ENCODE measurements around the gene CCDC88A.
"Not testable (repeated sequence)": the region's sequence is repeated elsewhere in the genome, so short reads cannot be mapped to it uniquely, and the experiment has no call there.

The CCDC88A gene

GRCh38 chr2:55454121-55454520, 34.5 kb upstream of the CCDC88A start:
- no peak overlapping the region for H3K27ac Mint-ChIP-seq
- H3K4me1 Mint-ChIP-seq: peaks cover 8% of the 10 kb centered on the region
- TF ChIP-seq CTCF (IDR thresholded peaks at IDR 0.05; ENCODE audit: unreplicated experiment in 3 of 3): no peak
- no peaks in the 10 kb centered on the region for H3K9me3 Mint-ChIP-seq
- no peaks in the 10 kb centered on the region for H3K36me3 Mint-ChIP-seq (ENCODE audit: low read depth)
- H3K27me3 Mint-ChIP-seq (ENCODE audit: low read depth): no peaks in the 10 kb centered on the region
- no peak overlapping the region for H3K4me3 Mint-ChIP-seq

- no peaks in the 10 kb centered on the region for H3K27me3 Mint-ChIP-seq (ENCODE audit: low read depth)
- TF ChIP-seq CTCF (IDR thresholded peaks at IDR 0.05; ENCODE audit: unreplicated experiment in 3 of 3): no peak
- H3K36me3 Mint-ChIP-seq (ENCODE audit: low read depth): no peaks in the 10 kb centered on the region
- H3K4me3 Mint-ChIP-seq: no peak overlapping the region
- H3K4me1 Mint-ChIP-seq: peaks cover 8% of the 10 kb centered on the region
- H3K9me3 Mint-ChIP-seq: peaks cover 5% of the 10 kb centered on the region
- no peak overlapping the region for H3K27ac Mint-ChIP-seq
These were observed 33.2 kb upstream of the CCDC88A start for GRCh38 chr2:55452879-55453278.

GRCh38 chr2:55451699-55452098, 32.0 kb upstream of the CCDC88A start:
- Mint-ChIP-seq H3K27ac (no peak overlapping the region), H3K27me3 (ENCODE audit: low read depth) (no peaks in the 10 kb centered on the region), H3K4me3 (no peak overlapping the region), H3K9me3 (peaks cover 5% of the 10 kb centered on the region), H3K36me3 (ENCODE audit: low read depth) (no peaks in the 10 kb centered on the region), H3K4me1 (peaks cover 8% of the 10 kb centered on the region)
- no peak for TF ChIP-seq CTCF (IDR thresholded peaks at IDR 0.05; ENCODE audit: unreplicated experiment in 3 of 3)

GRCh38 chr2:55450014-55450413, 30.4 kb upstream of the CCDC88A start:
- H3K4me3 Mint-ChIP-seq; H3K9me3 Mint-ChIP-seq; H3K36me3 Mint-ChIP-seq (ENCODE audit: low read depth); H3K27me3 Mint-ChIP-seq (ENCODE audit: low read depth); H3K27ac Mint-ChIP-seq; H3K4me1 Mint-ChIP-seq: not testable (repeated sequence)

- H3K36me3 Mint-ChIP-seq (ENCODE audit: low read depth); H3K27ac Mint-ChIP-seq; H3K4me3 Mint-ChIP-seq; H3K4me1 Mint-ChIP-seq; H3K27me3 Mint-ChIP-seq (ENCODE audit: low read depth): not testable (repeated sequence)
- H3K9me3 Mint-ChIP-seq: peaks cover 12% of the 10 kb centered on the region
These were observed 22.5 kb upstream of the CCDC88A start for GRCh38 chr2:55442045-55442760.

- no peaks in the 10 kb centered on the region for H3K36me3 Mint-ChIP-seq (ENCODE audit: low read depth)
- H3K27me3 Mint-ChIP-seq (ENCODE audit: low read depth): peaks cover 4% of the 10 kb centered on the region
- no peak for TF ChIP-seq CTCF (IDR thresholded peaks at IDR 0.05; ENCODE audit: unreplicated experiment in 3 of 3)
- peaks cover 12% of the 10 kb centered on the region for H3K9me3 Mint-ChIP-seq
- no peak overlapping the region for H3K27ac Mint-ChIP-seq
- no peaks in the 10 kb centered on the region for H3K4me1 Mint-ChIP-seq
- no peak overlapping the region for H3K4me3 Mint-ChIP-seq
These were observed 21.7 kb upstream of the CCDC88A start for GRCh38 chr2:55441280-55441892.

- no peak overlapping the region for H3K4me3 Mint-ChIP-seq
- H3K4me1 Mint-ChIP-seq: no peaks in the 10 kb centered on the region
- H3K27ac Mint-ChIP-seq: no peak overlapping the region
- H3K36me3 Mint-ChIP-seq (ENCODE audit: low read depth): no peaks in the 10 kb centered on the region
- peaks cover 11% of the 10 kb centered on the region for H3K9me3 Mint-ChIP-seq
- no peak for TF ChIP-seq CTCF (IDR thresholded peaks at IDR 0.05; ENCODE audit: unreplicated experiment in 3 of 3)
- peaks cover 4% of the 10 kb centered on the region for H3K27me3 Mint-ChIP-seq (ENCODE audit: low read depth)
These were observed 19.4 kb upstream of the CCDC88A start for GRCh38 chr2:55439101-55439397.

Data from nephron (organoid).